ENCODE measurements around the gene RNF40. TPM values are rescaled to one million over a fixed set of nuclear protein-coding genes. Genes with fewer than 3 reads are reported as not detected.
A peak's percentile ranks its signal among the peaks of the same experiment; 100 is the strongest.

The RNF40 gene
- 100 to 1,000 TPM; 109 to 112 TPM for total RNA-seq

- peaks cover 12 to 26% of the 10 kb centered on the region in 2 donors for H3K4me1 ChIP-seq (ENCODE audit: control insufficient read depth in 1 of 2, low read depth in 2 of 2)
- no peaks in the 10 kb centered on the region for H3K27me3 ChIP-seq (replicated peaks; ENCODE audit: insufficient read depth)
- no peak for TF ChIP-seq CTCF (IDR thresholded peaks at IDR 0.05)
- H3K9me3 ChIP-seq: no peaks in the 10 kb centered on the region
- DNase-seq (ENCODE audit: low spot score) (peak; percentile 90), ATAC-seq (ENCODE audit: insufficient number of reproducible peaks, low FRiP score, low read depth) (peak; percentile 96)
- peak within 1 kb of the TSS; percentile 87 for H3K27ac ChIP-seq
- H3K36me3 ChIP-seq: peaks cover 33% of the 10 kb centered on the region
- peak within 1 kb of the TSS; percentile 82 for H3K4me3 ChIP-seq
Observed at GRCh38 chr16:30761928-30762902, at the start of gene RNF40, which contains the start of gene CFAP119. Gene RNF40 (plus strand): TSS chr16:30762322. CDS start chr16:30762546, 224 bp downstream. Gene CFAP119 (minus strand): TSS chr16:30762062. CDS start chr16:30761748, 314 bp downstream.

GRCh38 chr16:30715750-30716445, 46.2 kb upstream of the RNF40 start:
- no peak for ATAC-seq (ENCODE audit: insufficient number of reproducible peaks, low FRiP score, low read depth)
- H3K27ac ChIP-seq: no peak overlapping the region
- peaks cover 0 to 7% of the 10 kb centered on the region in 2 donors for H3K4me1 ChIP-seq (ENCODE audit: control insufficient read depth in 1 of 2, low read depth in 2 of 2)
- no peak for TF ChIP-seq CTCF (IDR thresholded peaks at IDR 0.05)
- H3K4me3 ChIP-seq: no peak overlapping the region
- H3K27me3 ChIP-seq (replicated peaks; ENCODE audit: insufficient read depth): no peaks in the 10 kb centered on the region
- no peak for DNase-seq (ENCODE audit: low spot score)
- no peaks in the 10 kb centered on the region for H3K9me3 ChIP-seq
- peaks cover 75% of the 10 kb centered on the region for H3K36me3 ChIP-seq

GRCh38 chr16:30720086-30720485, 42.0 kb upstream of the RNF40 start:
- TF ChIP-seq CTCF (IDR thresholded peaks at IDR 0.05): no peak
- Histone ChIP-seq H3K27me3 (replicated peaks; ENCODE audit: insufficient read depth) (no peaks in the 10 kb centered on the region), H3K4me3 (no peak overlapping the region), H3K36me3 (peaks cover 82% of the 10 kb centered on the region), H3K4me1 (ENCODE audit: control insufficient read depth in 1 of 2, low read depth in 2 of 2) (no peaks in the 10 kb centered on the region), H3K9me3 (no peaks in the 10 kb centered on the region), H3K27ac (no peak overlapping the region)
- no peak for DNase-seq (ENCODE audit: low spot score)
- ATAC-seq (ENCODE audit: insufficient number of reproducible peaks, low FRiP score, low read depth): no peak

GRCh38 chr16:30720694-30721093, 41.4 kb upstream of the RNF40 start:
- TF ChIP-seq CTCF (IDR thresholded peaks at IDR 0.05): no peak
- Histone ChIP-seq H3K36me3 (peaks cover 79% of the 10 kb centered on the region), H3K27me3 (replicated peaks; ENCODE audit: insufficient read depth) (no peaks in the 10 kb centered on the region), H3K9me3 (no peaks in the 10 kb centered on the region), H3K27ac (no peak overlapping the region), H3K4me3 (no peak overlapping the region), H3K4me1 (ENCODE audit: control insufficient read depth in 1 of 2, low read depth in 2 of 2) (no peaks in the 10 kb centered on the region)
- DNase-seq (ENCODE audit: low spot score): no peak
- ATAC-seq (ENCODE audit: insufficient number of reproducible peaks, low FRiP score, low read depth): no peak

GRCh38 chr16:30721167-30721566, 41.0 kb upstream of the RNF40 start:
- Histone ChIP-seq H3K36me3 (peaks cover 74% of the 10 kb centered on the region), H3K4me3 (no peak overlapping the region), H3K27ac (no peak overlapping the region), H3K4me1 (ENCODE audit: control insufficient read depth in 1 of 2, low read depth in 2 of 2) (no peaks in the 10 kb centered on the region), H3K27me3 (replicated peaks; ENCODE audit: insufficient read depth) (no peaks in the 10 kb centered on the region), H3K9me3 (no peaks in the 10 kb centered on the region)
- DNase-seq (ENCODE audit: low spot score) (no peak), ATAC-seq (ENCODE audit: insufficient number of reproducible peaks, low FRiP score, low read depth) (no peak)
- no peak for TF ChIP-seq CTCF (IDR thresholded peaks at IDR 0.05)

Measured in thoracic aorta (tissue), 2 donors.